ENCODE results near the gene RAP2C.
"Not testable (repeated sequence)": the region's sequence is repeated elsewhere in the genome, so short reads cannot be mapped to it uniquely, and the experiment has no call there.

RAP2C gene

DNA sequence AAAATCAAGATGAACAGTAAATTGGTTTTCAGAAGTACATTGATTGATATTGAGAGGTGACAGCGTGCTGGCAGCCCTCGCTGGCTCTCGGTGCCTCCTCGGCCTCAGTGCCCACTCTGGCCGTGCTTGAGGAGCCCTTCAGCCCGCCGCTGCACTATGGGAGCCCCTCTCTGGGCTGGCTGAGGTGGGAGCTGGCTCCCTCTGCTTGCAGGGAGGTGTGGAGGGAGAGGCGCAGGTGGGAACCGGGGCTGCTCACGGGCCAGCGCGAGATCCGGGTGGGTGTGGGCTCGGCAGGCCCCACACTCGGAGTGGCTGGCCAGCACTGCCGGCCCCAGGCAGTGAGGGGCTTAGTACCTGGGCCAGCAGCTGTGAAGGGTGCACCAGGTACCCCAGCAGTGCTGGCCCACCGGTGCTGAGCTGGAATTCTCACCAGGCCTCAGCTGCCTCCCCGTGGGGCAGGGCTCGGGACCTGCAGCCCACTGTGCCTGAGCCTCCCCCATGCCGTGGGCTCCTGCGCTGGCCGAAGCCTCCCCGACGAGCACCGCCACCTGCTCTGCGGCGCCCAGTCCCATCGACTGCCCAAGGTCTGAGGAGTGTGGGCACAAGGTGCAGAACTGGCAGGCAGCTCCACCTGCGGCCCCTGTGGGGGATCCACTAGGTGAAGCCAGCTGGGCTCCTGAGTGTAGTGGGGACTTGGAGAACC lies 25.2 kb downstream of the RAP2C start:
- no peak for DNase-seq

DNA sequence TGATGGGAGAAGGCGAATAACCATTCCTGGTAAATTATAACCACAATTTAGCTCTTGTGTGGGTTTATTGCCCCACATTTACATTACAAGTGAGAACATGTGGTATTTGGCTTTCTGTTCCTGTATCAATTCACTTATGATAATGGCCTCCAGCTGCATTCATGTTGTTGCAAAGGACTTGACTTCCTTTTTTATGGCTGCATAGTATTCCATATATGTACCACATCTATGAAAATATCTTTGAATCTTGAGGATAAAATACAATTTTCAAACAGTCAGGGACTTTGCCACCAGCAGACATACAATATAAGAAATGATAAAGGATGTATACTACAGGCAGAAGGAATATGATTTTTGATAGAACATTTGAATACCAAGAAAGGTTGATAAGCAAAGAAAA lies 27.3 kb downstream of the RAP2C start:
- DNase-seq = no peak

DNA sequence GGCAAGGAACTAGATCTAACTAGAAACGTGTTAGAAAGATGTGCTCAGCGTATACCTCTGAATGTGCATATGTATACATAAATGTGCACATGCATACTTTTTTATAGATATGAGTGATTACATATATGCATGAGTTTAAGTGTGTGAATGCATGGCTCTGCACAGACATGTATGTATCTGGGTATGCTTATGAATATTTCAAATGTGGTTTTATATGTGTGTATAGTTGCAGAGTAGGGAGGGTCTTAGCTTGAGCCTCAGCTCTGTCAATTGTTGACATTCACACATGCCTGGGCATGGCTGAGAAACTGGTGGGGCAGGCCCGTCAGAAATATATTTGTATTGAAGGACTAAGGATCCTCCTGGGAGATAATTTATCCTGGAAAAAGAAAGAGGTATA lies 31.1 kb downstream of the RAP2C start:
- DNase-seq = no peak

DNA sequence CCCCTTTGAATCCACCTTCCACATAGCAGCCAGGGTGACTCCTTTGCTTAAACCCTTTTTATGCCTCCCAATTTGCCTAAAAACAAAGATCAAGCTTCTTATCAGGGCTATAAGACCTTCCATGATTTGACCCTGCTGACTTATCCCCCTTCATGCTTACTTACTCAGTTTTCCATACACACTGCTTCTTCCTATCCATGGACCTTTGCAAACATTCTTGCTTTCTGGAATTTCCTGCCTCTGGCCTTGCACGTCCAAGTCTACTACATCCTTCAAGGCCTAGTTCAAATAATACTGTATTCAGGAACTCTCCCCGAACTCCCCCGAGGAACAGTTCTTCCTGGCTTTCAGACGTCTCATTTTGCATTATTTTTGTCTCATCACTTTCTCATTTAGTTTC lies 31.8 kb downstream of the RAP2C start:
- no peak for DNase-seq

DNA sequence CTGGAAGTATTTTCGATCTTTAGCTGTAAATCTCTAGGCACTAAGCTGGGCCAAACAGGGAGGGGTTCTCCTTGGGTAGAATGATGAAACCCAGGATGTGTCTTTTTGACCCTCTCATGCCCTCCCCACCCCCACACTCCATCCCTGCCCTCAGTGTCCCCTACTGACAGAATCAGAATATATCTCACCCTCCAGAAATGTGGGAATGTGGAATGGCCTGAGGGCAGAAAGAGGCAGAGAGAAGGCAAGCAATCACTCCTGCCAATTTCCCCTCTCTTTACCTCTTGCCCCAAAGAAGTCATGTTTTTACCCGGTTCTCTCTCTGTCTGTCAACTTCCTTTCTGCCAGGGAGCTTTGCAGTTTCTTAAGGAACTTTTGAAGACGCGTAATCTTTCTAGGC lies 34.4 kb downstream of the RAP2C start:
- DNase-seq = no peak

DNA sequence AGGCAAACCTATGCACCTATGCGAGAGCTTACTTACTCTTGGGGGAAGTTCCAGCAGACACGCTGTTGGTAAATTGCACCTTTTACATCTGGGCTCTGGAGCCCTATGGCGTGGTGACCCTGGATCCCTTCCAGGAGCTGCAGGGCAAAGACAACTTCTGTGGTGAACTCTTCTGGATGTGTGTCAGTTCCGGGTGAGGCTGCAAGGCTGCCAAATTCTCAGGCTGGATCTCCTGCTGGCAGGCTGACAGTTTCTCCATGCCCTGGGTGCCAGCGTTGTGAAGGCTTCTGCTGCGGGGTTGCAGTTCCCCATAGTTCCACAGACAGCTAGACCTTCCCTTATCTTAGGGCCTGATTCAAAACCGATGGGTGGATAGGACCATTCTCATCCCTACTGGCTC lies 37.9 kb downstream of the RAP2C start:
- no peak for DNase-seq

DNA sequence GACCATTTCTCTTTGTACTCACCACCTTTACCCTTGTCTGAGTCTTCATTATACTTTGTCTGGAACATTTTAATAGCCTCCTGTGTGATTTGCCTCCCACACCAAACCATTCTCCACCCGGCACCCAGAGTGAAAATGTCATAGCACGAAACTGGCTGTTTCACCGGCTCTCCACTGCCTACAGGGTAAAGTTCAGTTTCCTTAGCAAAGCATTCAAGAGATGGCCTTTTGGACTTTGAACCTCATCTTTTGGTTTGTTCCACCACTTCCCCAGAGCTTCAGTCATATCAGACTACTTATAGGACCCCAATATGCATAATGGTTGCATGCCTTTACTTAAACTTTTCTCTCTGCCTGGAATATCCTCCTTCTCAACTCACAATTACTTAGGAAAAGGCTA lies 38.3 kb downstream of the RAP2C start:
- no peak for DNase-seq

DNA sequence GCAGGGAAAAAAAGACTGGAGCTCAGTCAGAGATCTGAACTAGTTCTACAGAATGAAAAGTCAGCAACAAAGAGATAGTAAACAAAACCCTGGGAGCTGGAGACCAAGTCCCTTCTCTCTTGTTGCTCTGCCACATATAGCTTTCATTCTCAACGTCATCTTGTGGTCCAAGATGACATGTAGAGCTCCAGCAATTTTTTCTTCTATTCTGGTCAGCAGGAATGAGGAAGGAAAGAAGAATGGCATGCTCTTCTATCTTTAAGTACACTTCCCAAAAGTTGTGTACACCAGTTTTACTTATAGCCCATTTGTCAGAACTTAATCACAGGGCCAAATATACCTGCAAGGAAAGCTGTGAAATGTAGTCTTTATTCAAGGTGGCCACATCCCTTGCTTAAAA lies 45.6 kb downstream of the RAP2C start:
- no peak for DNase-seq

DNA sequence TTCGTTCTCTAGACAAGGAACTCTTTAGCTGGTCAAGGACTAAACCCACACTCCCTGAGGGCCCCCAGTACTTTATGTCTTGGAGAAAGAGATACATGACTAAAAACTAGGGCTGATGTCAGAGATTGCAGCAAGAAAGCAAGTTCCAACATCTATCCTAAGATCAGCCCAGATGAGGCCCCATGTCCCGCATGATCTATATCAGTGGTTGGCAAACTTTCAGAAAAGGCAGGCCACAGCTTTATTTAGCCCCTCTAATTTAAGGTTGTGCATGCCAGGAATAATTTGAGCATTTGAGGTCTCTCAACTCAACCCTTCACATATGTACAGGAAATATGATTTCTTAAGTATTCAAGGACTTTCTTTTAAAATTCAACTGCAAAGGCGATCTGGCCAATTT lies 47.4 kb downstream of the RAP2C start:
- no peak for DNase-seq

DNA sequence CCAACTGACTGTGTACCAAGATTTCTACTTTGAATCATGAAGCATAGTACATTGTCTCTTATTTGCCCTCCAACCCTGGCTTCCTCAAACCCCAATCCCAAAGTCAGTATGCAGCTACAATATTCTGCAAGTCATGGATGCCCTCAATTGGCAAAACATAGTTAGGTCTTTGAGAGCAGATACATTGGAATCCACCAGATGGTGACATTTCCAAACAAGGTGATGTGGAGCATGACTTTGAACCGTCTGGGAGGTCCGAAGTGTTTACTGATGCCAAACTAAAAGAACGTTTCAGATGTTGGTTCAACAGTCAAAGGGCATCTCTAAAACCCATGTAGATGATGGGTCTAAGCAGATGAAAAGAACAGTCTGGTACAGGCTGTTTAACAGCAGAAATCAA lies 47.8 kb downstream of the RAP2C start:
- DNase-seq = no peak

DNA sequence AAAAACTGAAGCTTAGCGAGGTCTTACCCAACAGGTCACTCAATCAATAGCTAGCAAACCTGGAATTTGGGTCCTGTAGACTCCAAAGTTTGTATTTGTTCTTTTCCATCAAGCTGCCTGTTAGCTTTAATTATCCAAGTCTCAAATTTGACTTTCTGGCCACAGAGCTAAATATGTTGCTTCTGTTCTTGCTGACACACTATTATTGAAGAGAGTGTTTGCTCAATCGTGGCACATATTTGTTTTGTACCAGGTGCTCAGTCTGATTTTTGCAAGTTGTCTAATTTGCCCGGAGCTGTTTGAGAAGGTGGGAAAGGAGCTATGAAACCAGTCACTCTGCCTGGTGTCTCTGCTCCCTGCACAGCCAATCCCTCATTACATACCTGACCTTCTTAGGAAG lies 49.7 kb downstream of the RAP2C start:
- no peak for DNase-seq

DNA sequence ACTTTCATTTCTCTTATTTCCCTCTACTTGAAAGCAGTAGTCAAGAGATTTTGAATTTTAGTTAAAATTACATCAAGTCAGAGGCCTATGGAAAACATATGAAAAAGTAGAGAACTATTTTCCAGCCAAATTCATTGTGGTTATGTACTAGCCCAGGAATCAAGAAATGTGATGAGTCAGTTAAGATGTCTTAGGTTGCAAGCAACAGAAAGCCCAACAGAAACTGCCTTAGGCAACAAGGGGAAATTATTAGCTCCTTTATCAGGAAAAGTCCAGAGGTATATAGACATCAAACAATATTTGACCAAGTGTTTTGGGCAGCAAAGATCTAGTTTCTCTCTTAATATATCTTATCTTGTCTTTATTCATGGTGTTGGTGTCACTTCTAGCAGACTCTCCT lies 53.6 kb downstream of the RAP2C start:
- DNase-seq = no peak

DNA sequence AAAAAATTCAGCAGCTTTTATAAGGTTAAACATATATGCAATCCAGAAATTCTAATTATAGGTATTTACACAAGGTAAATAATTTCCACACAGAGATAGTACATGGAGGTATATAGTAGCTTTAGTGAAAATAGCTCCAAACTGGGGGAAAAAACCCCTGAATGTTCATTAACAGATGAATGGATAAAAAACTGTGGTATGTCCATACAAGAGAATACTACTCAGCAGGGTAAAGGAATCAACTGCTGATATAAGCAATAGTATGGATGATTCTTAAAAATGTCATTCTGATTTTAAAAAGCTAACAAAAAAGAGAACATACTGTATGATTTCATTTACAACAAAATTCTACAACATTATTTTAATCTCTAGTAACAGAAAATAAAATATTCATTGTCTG lies 54.2 kb downstream of the RAP2C start:
- no peak for DNase-seq

DNA sequence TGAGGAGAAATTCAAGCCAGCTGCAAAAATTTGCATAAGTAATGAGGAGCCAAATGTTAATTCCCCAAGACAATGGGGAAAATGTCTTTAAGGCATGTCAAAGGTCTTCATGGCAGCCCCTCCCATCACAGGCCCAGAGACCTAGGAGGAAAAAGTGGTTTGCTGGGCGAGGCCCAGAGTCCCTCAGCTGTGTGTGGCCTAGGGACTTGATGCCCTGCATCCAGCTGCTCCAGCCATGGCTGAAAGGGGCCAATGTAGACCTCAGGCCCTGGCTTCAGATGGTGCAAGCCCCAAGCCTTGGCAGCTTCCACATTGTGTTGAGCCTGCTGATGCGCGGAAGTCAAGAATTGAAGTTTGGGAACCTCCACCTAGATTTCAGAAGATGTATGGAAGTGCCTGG lies 56.2 kb downstream of the RAP2C start:
- DNase-seq = not testable (repeated sequence)

DNA sequence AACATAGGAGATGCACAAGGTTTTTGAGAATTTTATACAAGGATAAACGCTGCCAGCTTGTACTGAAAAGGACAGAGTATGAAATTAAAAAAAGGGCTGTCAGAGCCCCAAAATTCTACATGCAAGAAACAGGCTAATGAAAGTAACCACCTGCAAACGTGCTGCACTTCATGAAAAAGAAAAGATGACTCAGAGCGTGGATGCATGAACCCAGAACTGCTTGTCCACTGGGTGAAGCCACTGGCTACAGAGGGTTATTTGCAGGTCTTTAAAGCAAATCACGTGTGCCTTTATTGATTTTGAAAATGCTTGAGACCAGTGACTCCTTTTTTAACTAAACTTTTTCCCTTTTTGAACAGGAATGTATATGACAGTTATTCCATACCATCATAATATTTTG lies 66.1 kb downstream of the RAP2C start:
- no peak for DNase-seq

All from CD4-positive, alpha-beta T cell treated with Interleukin-17A for 1 hour (primary cell).